ENCODE measurements around the gene TOMM20L.
"Not testable (repeated sequence)": the region's sequence is repeated elsewhere in the genome, so short reads cannot be mapped to it uniquely, and the experiment has no call there.

Gene TOMM20L

GRCh38 chr14:58395812-58396788 is at the start of gene TOMM20L:
TSS of gene TOMM20L (plus strand) at chr14:58395930. CDS start at chr14:58395958, 28 bp downstream.
- peaks cover 3 to 15% of the 10 kb centered on the region in 2 donors for H3K36me3 Mint-ChIP-seq
- DNase-seq (peak; percentile 75), ATAC-seq (replicated peaks) (peak; percentile 94 to 95)
- peaks cover 3 to 13% of the 10 kb centered on the region in 2 donors for H3K4me1 Mint-ChIP-seq
- peak within 1 kb of the TSS; percentile 85 to 88 for H3K4me3 Mint-ChIP-seq
- no peaks in the 10 kb centered on the region for H3K27me3 Mint-ChIP-seq
- H3K27ac Mint-ChIP-seq, result peak within 1 kb of the TSS; percentile 91
- H3K9me3 Mint-ChIP-seq, result no peaks in the 10 kb centered on the region

DNA sequence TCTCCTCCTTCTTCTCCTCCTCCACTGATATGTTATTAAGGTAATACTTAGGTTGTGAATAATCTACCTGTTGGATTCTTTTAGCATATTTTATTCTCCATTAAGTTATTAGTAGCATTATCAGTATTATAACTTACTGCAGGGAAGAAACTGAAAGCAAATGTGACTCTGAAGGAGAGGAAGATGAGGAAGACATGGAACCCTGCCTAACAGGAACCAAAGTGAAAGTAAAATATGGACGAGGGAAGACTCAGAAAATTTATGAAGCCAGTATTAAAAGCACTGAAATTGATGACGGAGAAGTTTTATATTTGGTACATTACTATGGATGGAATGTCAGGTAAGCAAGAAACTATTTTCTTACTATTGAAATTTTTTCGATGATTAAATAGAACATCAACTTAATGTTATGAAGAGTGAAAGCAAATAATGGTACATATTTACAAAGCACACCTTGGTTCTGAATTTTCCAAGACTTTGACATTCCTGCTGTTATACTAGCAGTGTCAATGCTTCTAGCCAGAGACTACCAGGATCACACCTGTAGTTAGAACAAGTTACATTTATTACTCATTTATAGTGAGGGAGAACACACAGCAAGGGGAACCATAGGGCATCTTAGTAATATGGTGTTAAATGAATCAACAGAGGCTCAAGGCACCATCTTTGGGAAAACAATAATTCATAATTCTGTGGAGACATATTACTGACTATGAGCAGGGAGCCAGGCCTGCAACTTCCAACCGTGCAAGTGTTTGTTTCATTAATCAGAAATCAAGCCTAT is 42.0 kb upstream of the TOMM20L start:
- peaks cover 36 to 44% of the 10 kb centered on the region in 2 donors for H3K36me3 Mint-ChIP-seq
- H3K27ac Mint-ChIP-seq, result peak overlapping the region; percentile 34
- no peaks in the 10 kb centered on the region for H3K9me3 Mint-ChIP-seq
- no peaks in the 10 kb centered on the region for H3K27me3 Mint-ChIP-seq
- ATAC-seq (replicated peaks) (peak; percentile 34 to 39), DNase-seq (no peak)
- H3K4me3 Mint-ChIP-seq, result peak overlapping the region; percentile 37 to 78
- peaks cover 2 to 14% of the 10 kb centered on the region in 2 donors for H3K4me1 Mint-ChIP-seq

- H3K4me3 Mint-ChIP-seq, result no peak overlapping the region
- H3K27me3 Mint-ChIP-seq, result no peaks in the 10 kb centered on the region
- no peak overlapping the region for H3K27ac Mint-ChIP-seq
- ATAC-seq (replicated peaks) (no peak), DNase-seq (no peak)
- H3K36me3 Mint-ChIP-seq, result peaks cover 31 to 40% of the 10 kb centered on the region in 2 donors
- H3K9me3 Mint-ChIP-seq, result no peaks in the 10 kb centered on the region
- peaks cover 2 to 14% of the 10 kb centered on the region in 2 donors for H3K4me1 Mint-ChIP-seq
Observed at GRCh38 chr14:58354808-58355207, 40.9 kb upstream of the TOMM20L start.

GRCh38 chr14:58356268-58356667 is 39.5 kb upstream of the TOMM20L start:
- peaks cover 29 to 44% of the 10 kb centered on the region in 2 donors for H3K36me3 Mint-ChIP-seq
- no peaks in the 10 kb centered on the region for H3K27me3 Mint-ChIP-seq
- no peaks in the 10 kb centered on the region for H3K9me3 Mint-ChIP-seq
- no peak for DNase-seq
- H3K4me3 Mint-ChIP-seq, result no peak overlapping the region
- no peak for ATAC-seq (replicated peaks)
- peaks cover 2 to 14% of the 10 kb centered on the region in 2 donors for H3K4me1 Mint-ChIP-seq
- no peak overlapping the region for H3K27ac Mint-ChIP-seq

GRCh38 chr14:58362272-58362671 is 33.5 kb upstream of the TOMM20L start:
- H3K27me3 Mint-ChIP-seq; H3K27ac Mint-ChIP-seq; ATAC-seq (replicated peaks); H3K4me1 Mint-ChIP-seq; H3K4me3 Mint-ChIP-seq; DNase-seq; H3K9me3 Mint-ChIP-seq: not testable (repeated sequence)
- peaks cover 22 to 38% of the 10 kb centered on the region in 2 donors for H3K36me3 Mint-ChIP-seq

DNA sequence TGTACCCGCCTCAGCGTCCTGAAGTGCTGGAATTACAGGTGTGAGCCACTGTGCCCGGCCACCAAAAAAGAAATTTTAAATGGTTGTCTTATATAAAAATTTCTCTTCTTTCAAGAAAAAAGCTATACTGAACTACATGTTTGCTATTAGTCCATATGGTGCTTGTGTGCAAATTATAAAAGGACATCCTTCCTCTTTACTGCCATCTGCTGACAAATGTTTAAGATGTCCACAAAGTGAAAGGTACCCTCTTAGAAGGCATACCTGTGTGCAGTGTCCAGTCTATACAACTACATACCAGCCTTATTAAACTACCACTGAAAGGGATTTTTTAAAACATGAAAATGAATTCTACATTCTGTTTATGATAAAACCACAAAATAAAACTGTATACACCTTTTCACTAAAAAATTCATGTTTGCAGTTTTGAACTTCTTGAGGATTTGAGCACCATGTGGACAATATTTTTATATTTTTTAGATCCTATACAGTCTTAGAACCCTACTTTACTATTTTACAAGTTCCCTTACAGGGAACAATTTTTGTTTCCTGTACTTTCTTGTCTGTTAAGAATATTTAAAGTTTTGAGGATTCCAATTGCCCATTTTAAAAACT is 32.8 kb upstream of the TOMM20L start:
- Mint-ChIP-seq H3K4me1 (peaks cover 4 to 5% of the 10 kb centered on the region in 2 donors), H3K36me3 (peaks cover 27 to 45% of the 10 kb centered on the region in 2 donors), H3K27me3 (no peaks in the 10 kb centered on the region), H3K27ac (no peak overlapping the region), H3K4me3 (no peak overlapping the region), H3K9me3 (no peaks in the 10 kb centered on the region)
- DNase-seq (no peak), ATAC-seq (replicated peaks) (peak; percentile 61 to 62)

DNA sequence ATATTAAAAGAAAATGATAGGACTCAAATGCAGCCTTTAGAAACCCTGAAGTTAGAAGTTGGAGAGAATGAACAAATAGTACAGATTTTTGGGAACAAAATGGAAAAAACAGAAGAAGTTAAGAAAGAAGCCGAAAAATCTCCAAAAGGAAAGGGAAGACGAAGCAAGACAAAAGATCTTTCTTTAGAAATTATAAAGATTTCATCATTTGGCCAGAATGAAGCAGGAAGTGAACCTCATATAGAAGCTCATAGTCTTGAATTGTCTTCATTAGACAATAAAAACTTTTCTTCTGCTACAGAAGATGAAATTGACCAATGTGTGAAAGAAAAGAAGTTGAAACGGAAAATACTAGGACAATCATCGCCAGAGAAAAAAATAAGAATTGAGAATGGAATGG is 31.4 kb upstream of the TOMM20L start:
- Mint-ChIP-seq H3K27ac (no peak overlapping the region), H3K27me3 (no peaks in the 10 kb centered on the region), H3K4me1 (peaks cover 7 to 9% of the 10 kb centered on the region in 2 donors), H3K36me3 (peaks cover 32 to 53% of the 10 kb centered on the region in 2 donors), H3K9me3 (no peaks in the 10 kb centered on the region), H3K4me3 (no peak overlapping the region)
- no peak for DNase-seq
- ATAC-seq (replicated peaks), result no peak

DNA sequence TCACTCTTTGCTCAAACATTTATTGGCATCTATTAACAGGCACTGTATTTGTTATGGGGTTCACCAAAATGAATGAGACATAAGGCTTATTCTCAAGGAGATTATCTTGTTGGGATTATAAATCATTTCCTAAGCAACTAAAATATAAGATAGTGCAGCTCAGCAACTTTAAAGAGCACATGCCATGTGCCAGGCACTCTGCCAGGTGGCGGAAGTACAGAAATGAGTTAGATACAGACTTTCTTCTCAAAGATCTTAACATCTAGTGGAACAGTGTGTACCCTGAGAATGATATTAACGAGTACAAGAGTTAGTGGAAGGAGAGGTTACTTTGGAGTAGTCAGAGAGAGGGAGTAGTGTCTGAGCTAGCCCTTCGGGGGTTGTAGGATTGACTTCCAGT is 28.4 kb upstream of the TOMM20L start:
- peak overlapping the region; percentile 59 for H3K27ac Mint-ChIP-seq
- H3K36me3 Mint-ChIP-seq, result peaks cover 30 to 55% of the 10 kb centered on the region in 2 donors
- no peaks in the 10 kb centered on the region for H3K27me3 Mint-ChIP-seq
- no peak for DNase-seq
- H3K4me1 Mint-ChIP-seq, result peaks cover 7 to 9% of the 10 kb centered on the region in 2 donors
- no peaks in the 10 kb centered on the region for H3K9me3 Mint-ChIP-seq
- ATAC-seq (replicated peaks), result no peak
- no peak overlapping the region for H3K4me3 Mint-ChIP-seq

DNA sequence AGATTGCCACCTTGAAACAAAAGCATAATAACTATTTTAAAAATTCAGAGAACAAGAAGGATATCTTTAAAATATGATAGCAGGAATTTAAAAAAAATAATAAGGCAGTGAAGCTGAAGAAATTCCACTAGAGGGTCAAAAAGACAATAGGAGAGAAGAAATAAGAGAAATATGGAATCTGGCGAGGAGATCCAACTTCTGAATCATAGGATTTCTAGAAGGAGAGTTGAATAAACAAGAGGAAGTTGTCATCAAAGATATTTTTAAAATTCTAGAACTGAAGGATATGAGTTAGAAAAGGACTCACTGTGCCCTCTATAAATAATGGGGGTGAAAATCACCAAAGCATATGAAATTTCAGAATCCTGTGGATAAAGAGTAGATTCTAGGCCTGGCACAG is 26.8 kb upstream of the TOMM20L start:
- Mint-ChIP-seq H3K27ac (no peak overlapping the region), H3K4me1 (peaks cover 7 to 9% of the 10 kb centered on the region in 2 donors), H3K27me3 (no peaks in the 10 kb centered on the region), H3K9me3 (no peaks in the 10 kb centered on the region), H3K4me3 (no peak overlapping the region), H3K36me3 (peaks cover 30 to 55% of the 10 kb centered on the region in 2 donors)
- ATAC-seq (replicated peaks) (no peak), DNase-seq (no peak)

- no peak for DNase-seq
- H3K27me3 Mint-ChIP-seq, result no peaks in the 10 kb centered on the region
- no peak overlapping the region for H3K27ac Mint-ChIP-seq
- H3K36me3 Mint-ChIP-seq, result peaks cover 32 to 48% of the 10 kb centered on the region in 2 donors
- H3K4me1 Mint-ChIP-seq, result peaks cover 0 to 5% of the 10 kb centered on the region in 2 donors
- no peak for ATAC-seq (replicated peaks)
- no peaks in the 10 kb centered on the region for H3K9me3 Mint-ChIP-seq
- no peak overlapping the region for H3K4me3 Mint-ChIP-seq
Observed at GRCh38 chr14:58376791-58377190, 18.9 kb upstream of the TOMM20L start.

GRCh38 chr14:58390830-58391229 is 4.9 kb upstream of the TOMM20L start:
- Mint-ChIP-seq H3K4me3 (no peak overlapping the region), H3K27ac (no peak overlapping the region), H3K36me3 (peaks cover 1 to 5% of the 10 kb centered on the region in 2 donors), H3K27me3 (no peaks in the 10 kb centered on the region), H3K9me3 (no peaks in the 10 kb centered on the region), H3K4me1 (peaks cover 0 to 5% of the 10 kb centered on the region in 2 donors)
- ATAC-seq (replicated peaks), result no peak
- no peak for DNase-seq

DNA sequence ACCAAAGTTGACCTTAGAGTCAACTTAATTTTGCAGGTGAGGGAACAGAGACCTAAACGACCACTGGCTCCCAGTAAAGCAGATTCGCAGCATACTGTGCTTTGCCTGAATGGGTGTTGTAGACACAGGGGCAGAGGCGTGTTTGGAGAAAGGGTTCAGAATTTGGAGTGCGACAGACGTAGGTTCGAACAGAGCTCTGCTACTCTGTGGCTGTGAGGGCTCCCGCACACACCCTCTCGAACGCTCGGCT is 243 bp upstream of the TOMM20L start:
- no peak overlapping the region for H3K27ac Mint-ChIP-seq
- DNase-seq (no peak), ATAC-seq (replicated peaks) (no peak)
- peak overlapping the region; percentile 74 to 88 for H3K4me3 Mint-ChIP-seq
- H3K9me3 Mint-ChIP-seq, result no peaks in the 10 kb centered on the region
- peaks cover 3 to 11% of the 10 kb centered on the region in 2 donors for H3K36me3 Mint-ChIP-seq
- H3K27me3 Mint-ChIP-seq, result no peaks in the 10 kb centered on the region
- H3K4me1 Mint-ChIP-seq, result peaks cover 3 to 13% of the 10 kb centered on the region in 2 donors

DNA sequence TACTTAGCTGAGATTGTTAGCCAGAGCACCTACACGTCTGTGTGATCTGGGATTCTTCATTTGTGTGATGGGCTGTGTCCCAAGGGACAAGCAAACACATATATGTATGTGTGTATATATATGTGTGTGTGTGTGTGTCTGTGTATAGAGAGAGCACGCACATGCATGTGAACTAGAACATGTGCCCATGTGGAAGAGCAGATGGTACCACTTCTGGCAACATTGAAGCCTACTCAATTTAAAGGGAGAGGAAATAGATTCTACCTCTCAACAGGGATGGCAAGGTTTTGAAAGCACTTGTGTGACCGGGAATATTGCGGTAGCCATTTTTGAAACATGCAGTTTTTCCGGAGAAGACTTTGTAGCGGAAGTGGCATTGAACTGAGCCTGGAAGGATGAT is 1.4 kb downstream of the TOMM20L start:
- Mint-ChIP-seq H3K27ac (no peak overlapping the region), H3K4me3 (no peak overlapping the region), H3K27me3 (no peaks in the 10 kb centered on the region), H3K36me3 (peaks cover 6 to 22% of the 10 kb centered on the region in 2 donors), H3K4me1 (peaks cover 3 to 13% of the 10 kb centered on the region in 2 donors), H3K9me3 (no peaks in the 10 kb centered on the region)
- DNase-seq, result no peak
- no peak for ATAC-seq (replicated peaks)

- Mint-ChIP-seq H3K9me3 (no peaks in the 10 kb centered on the region), H3K4me3 (no peak overlapping the region), H3K4me1 (peaks cover 3 to 13% of the 10 kb centered on the region in 2 donors), H3K27ac (no peak overlapping the region), H3K36me3 (peaks cover 6 to 28% of the 10 kb centered on the region in 2 donors), H3K27me3 (no peaks in the 10 kb centered on the region)
- ATAC-seq (replicated peaks) (no peak), DNase-seq (no peak)
Observed at GRCh38 chr14:58398495-58398894, 2.8 kb downstream of the TOMM20L start.

Measured in stimulated activated naive B cell treated with anti-CD40 and anti-IgM and Interleukin-4, amounts not matched to agents 10 μg/mL and 1 μg/mL and 100 μg/mL, for 72 hours (primary cell).